Smooth muscle cell of the brain vasculature (primary cell): ENCODE measurements around the gene USPL1.
"Not testable (repeated sequence)": the region's sequence is repeated elsewhere in the genome, so short reads cannot be mapped to it uniquely, and the experiment has no call there.

Experiments used
- DNase-seq: peaks from one replicate; pipeline ENCODE4 v3.0.0-alpha.2; 2012; ENCODE audit warnings: low read depth, low spot score

The USPL1 gene

DNA sequence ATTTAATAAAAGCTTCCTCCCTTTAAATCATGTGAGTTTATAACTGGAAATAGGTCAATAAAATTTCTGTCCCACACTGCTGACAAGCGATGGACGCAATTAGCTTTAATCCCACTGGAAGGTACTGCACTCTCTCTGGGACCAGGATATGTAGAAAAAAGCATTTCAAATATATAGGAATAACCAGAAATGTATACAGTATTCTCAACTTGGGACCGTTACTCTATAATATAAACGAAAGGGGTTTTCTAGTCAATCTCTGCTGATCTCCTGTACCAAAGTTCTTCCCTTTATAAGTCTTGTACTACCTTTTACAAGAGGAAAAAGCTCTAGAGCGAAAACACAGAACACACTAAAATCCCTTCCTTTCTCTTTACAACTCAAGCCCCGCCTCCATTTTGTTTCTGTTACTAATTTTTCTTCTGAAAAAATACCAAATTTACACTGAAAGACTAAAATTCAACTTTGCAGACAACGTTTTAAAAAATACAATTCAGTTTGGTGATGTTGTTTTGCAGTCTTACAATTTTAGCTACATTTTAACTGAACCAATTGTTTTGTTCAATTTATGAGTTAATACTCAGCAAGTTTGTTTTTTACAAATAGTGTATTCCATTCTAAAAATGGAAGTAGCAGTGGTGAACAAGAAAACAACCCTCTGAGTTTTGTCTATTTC is 1.7 kb upstream of the USPL1 start:
- DNase-seq, result no peak

DNA sequence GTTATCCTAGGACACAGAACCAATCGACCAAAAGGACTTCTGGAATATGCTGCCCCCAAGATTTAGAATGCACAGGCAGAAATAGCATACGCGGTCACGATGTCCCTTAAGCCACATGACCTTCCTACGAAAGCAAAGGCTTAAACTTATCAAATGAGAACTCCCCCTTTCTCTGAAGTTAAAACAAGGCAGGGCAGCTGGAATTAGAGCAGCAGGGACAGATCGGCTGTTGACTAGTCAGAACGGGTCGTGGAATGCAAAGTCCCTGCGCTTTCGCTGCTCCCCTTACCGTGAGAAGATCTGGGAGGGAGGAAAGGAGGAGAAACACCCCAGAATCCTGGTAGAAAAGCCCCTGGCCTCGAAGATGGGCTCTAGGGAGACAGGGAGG is 799 bp upstream of the USPL1 start:
- peak; percentile 77 for DNase-seq

DNA sequence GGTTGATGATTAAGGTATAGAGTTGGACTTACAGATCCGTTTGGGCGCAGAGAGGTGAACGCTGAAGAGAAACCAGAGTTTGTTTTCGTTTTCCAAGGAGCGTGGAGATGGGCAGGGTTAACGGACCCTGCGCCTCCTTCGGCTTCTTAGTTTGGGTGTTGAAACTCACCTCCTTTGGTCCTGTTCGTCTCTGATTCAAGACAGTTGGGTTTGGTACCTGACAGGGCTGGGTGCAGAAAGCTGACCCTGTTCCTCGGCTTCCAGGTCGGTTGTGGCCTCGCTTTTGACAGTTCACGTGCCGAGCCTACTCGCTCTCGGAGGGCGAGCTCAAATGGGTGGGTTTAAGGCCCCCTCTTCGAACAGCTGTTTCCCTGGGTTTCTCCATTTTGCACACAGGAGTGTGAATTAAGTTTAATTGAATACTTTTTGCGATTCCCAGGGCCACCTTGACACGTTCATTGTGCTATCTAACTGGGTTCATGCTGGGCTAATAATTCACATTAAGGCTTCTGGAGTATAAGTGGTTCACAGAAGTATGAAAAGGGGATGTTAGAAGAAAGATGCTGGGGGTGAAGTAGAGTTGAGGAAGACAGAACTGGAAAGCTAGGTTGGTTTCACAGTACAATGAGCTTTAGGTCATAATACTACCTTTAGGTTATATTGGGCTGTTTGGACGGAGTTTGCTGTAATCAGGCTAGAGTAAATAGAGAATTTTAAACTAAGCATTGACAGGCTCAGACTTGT is 638 bp downstream of the USPL1 start:
- DNase-seq, result no peak

DNA sequence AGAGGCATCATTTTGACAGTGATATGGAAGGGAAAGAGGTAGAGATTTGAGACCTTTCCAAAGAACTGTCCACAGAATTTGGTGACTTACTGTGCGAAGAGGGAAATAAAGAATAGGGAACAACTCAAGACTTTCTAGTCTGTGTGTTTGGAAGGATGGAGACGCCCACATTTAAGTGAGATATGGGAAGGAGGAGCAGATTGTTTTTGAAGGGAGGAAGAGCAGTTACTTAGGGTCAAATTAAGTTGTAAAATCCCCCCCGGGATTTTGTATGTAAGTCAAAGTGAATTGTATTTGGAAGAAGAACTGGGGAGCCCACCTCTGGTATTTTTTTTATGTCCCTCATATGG is 1.2 kb downstream of the USPL1 start:
- no peak for DNase-seq

DNA sequence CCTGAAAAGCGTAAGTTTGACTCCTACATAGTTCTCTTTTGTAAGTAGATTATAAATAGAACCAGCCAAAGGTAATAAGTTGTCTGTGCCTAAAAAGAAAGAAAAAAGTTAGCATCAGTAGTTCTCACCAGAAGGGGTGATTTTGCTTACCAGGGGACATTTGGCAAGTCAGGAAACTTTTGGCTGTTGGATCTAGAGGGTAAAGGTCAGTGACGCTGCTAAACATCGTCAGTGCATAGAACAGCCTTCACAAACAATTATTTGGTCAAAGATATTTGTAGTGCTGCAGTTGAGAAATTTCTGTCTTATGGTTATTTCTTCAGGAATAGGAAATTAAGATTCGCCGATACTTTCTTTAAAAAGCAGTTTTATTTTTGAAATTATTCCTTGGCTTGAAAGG is 2.0 kb downstream of the USPL1 start:
- no peak for DNase-seq

DNA sequence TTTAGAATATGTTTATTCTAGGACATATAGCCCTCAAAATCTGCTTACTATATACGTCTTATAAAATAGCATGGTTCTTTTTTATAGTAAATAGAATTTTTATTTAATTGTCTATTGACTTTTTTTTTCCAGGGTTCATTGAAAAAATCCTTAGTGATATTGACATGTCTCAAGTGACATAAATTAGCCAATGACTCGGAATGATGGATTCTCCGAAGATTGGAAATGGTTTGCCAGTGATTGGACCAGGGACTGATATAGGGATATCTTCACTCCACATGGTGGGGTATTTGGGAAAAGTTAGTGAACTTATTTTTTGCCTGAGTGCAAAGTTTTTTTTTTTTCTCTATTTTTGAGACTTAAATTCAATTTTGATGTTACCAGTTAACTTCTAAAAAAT is 3.2 kb downstream of the USPL1 start:
- no peak for DNase-seq

DNA sequence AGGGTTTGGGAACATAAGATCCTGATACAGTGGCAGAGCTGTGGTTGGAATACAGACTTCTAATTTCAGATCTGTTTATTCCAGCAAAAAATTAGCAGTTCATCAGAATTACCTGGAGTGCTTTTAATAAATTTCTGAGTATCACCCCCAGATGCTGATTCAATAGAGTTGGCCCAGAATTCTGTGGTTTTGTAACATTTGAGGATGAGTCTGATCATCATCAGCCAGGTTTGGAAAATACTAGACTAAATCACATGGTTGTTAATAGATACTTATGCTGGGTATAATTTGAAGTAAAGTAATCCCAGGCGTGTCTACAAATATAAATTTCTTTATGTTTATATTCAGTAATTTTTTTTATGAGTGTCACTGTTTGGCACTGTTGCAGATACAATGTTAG is 4.8 kb downstream of the USPL1 start:
- no peak for DNase-seq

DNA sequence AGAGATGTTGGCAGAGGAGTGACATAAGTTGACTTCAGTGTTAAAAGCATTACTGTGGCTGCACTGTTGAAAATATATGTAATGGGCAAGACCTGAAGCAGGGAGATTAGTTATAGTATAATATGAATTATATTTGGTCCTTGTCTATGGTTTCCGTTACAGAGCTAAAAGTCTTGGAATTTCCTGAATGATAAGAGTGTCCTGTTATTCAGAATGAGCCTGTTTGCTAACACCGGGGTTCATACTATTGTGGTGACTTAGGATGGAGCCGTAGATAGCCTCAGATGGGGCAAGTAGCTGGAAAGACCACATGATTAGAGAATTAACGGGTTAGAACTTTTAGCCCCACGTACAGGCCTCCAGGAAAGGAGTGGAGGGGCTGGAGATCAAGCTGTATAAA is 5.7 kb downstream of the USPL1 start:
- DNase-seq, result no peak

DNA sequence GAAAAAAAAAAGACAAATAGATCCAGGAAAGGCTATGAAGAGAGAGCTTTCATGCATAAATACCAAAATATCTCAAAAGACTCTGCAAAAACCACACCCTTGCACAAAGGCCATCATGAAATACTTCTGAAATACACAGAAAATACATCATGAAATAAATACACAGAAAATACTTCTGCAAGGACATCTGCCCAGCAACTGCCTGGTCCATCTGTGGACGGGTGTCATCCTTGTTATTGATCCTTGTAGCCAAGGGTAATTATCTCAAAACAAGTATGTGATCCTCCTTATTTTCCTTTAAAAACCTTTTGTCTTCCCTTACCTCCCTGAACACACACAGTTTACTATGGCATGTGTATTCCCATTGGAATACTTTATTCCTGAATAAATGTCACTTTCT is 6.9 kb downstream of the USPL1 start:
- no peak for DNase-seq

DNA sequence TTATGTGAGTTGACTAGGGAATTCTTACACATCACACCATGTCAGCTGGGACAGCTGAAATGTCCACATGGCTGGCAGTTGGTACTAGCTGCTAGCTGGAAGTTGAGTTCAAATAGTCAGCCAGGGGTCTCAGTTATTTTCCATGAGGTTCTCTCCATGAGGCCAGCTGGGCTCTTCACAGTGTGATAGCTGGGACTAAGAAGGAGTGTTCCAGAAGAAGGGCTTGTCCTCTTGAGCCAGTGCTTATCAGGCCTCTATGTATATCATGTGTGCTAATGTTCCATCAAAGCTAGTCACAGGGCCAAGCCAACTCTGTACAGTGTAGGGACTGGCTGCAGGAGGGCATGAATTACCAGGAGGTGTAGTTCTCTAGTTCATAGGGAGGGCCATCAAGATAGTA is 11.8 kb downstream of the USPL1 start:
- no peak for DNase-seq

DNA sequence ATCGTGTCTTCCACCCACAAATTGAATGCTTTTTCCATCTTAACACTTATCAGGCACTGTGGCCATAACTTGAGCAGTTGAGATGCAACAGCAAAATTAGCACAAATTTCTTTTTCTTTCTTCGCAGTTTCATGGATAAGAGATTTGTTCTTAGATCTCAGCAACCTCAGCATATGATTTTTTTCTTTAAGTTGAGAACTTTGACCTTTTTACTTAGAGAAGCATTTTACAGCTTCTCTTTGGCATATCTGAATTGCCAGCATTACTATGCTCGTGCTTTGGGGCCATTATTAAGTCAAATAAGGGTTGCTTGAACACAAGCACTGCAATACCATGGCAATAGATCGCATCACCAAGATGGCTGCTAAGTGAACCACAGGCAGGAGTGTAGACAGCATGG is 16.1 kb downstream of the USPL1 start:
- DNase-seq, result no peak

DNA sequence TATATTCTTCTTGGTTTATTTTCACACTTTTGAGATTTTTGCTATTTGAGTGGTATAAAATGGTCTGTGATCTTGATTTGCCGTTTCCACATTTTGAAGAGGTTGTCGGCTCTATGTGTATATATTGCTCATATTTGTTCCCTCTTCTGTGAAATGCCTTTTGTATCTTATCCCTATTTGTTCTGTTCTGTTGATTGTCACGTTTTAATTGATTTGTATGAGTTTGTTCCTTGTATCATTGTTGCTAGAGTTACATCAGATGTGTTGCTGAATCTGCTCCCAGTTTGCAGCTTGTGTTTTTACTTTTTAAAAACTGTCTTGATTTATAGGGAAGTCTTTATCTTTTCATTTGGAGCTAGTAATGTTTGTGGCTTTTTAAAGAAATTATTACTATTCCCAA is 17.1 kb downstream of the USPL1 start:
- no peak for DNase-seq

DNA sequence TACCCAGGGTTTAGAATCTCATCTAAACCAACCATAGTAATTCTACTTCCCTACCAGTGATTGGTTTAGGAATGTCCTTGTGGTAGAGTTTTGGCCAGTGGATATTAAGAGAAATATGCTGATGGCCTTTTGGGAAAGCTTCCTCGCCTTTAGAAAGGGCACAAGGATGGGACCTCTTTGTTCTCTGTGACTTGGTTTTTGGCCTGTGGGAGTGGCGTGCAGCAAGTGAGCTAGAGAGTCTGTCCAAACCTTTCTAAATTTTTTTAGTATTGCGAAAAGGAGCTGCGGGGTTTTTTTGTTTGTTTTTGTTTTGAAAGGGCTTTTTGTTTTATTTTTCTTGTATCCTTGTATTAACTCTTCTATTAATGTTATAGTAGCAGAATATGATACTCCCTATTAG is 20.6 kb downstream of the USPL1 start:
- DNase-seq, result no peak

DNA sequence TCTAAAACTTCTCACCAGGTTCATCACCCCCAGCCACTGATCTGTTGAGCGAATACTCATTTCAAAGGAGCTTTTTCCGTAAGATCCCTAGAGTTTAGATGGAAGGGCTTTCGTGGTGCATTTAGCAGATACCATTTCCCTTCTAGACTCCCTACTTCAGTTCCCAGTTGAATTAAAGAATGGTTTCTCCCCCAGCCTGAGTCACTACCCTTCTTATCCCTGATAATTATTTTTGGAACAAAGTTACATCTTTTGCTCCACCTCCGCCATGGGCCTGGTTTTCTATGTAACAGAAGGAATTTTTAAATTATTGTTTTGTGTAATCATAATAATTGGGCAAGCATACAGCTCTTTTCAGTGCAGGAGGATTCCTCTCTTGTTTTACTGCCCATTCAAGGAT is 22.0 kb downstream of the USPL1 start:
- DNase-seq, result no peak

DNA sequence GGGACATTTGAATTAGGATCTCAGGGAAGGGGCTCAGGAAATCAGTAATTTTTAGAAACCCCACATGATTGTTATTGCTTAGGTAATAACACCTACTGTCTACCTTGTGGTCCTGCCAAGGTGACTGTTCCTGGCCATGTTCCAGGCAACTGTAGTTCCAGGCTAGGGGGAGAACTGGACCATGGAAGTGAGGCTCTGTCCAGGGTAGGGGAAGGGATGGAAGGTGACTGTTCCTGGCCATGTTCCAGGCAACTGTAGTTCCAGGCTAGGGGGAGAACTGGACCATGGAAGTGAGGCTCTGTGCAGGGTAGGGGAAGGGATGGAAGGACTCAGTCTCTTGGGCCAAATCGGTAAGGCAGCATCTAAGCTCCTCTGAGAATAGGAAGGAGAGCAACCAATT is 23.5 kb downstream of the USPL1 start:
- not testable (repeated sequence) for DNase-seq

DNA sequence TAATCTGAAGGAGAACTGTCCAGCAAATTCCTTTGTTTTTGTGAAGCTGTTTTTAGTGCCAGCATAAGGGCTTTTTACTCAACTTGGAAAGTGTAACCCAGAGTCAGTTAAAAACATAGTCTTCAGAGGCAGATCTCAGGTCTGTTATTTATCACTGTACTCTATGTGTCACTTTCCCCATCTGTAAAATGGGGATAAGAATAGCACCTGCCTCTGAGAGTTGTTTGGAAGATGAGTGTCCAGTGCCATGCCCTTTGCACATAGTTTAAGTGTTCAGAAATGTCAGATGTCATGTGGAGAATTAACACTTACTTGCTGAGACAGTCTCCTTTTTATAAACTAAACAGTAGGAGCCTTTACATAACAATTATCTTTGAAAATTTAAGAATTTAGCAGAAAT is 27.9 kb downstream of the USPL1 start:
- no peak for DNase-seq

DNA sequence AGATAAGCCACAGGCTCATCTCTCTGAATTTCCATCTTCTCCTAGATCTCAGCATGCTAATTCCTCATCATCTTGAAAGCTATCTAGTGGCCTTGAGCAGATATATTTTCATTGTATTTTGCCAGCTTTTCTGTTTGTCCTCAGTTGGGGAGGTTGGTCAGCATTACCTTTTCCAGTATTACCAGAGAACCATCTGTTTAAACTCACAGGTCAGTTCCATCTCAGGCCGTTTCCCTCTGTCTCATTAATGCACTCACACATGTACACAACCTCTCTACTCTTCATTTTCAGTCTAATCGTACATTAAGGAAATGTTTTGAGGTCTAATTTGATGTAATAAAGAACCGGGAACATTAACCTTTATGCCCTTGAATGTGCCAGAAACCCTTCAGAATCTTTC is 29.7 kb downstream of the USPL1 start:
- no peak for DNase-seq

DNA sequence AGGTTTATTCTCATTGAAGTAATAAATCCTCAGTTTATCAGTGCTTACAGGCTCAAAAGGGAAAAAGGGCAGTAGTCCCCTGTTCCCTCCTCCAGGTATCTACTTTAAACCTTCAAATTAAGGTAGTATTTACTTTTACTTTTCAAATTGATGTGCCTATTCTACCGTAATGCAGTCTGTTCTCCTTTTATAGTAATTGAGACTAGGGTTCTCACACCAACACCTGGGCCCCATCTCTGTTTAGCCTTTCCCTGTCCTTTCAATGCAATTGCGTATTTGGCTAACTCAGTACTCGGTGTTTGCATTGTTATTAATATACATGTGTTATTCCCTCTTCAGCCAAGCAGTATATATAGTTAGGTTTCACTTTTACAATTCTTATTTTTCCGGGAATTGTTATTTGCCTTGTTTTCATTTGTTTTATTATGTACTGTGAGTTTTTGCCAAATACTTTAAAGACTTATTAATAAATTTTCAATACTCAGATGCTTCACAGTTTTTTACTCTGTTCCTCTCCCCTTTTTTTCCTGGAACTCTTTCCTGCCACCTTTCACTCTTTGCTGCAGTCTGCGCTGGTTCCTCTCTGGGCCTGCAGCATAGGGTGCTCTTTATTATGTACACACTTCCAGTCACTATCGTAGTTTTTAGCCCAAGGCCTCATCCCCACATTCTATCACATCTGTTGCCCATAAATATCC is 30.3 kb downstream of the USPL1 start:
- no peak for DNase-seq

DNA sequence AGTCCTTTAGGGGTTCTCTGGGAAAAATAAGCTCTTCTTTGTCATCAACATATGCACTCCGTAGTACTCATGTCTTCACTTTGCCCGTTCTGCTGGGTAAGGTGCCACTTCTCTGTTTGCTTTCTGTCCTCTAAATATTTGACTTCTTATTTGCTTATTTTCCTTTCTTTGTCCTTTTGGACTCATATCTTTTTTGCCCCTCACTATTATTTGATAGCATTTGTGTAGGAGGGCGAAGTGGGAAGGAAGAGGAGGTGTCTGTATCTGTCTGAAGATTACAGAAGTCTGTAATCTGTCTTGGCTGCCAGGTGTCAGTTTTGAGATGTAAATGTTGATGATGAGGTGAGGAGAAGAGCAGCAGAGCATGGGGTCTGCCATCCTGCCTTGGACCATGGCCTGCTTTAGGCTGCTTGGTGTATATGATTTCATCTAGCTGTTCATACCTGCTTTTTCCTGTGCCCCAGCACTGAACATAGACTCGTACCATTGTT is 30.8 kb downstream of the USPL1 start:
- no peak for DNase-seq

DNA sequence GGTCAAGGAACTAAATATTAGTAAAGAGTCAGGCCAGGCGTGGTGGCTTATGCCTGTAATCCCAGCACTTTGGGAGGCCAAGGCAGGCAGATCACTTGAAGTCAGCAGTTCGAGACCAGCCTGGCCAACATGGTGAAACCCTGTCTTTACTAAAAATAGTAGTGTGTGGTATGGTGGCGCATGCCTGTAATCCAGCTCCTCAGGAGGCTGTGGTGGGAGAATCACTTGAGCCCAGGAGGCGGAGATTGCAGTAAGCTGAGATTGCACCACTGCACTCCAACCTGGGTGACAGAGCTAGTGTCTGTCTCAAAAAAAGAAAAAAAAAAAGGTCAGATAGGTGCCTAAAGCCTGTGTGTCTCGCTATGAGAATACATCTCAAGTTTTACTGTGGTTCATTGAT is 33.9 kb downstream of the USPL1 start:
- not testable (repeated sequence) for DNase-seq

DNA sequence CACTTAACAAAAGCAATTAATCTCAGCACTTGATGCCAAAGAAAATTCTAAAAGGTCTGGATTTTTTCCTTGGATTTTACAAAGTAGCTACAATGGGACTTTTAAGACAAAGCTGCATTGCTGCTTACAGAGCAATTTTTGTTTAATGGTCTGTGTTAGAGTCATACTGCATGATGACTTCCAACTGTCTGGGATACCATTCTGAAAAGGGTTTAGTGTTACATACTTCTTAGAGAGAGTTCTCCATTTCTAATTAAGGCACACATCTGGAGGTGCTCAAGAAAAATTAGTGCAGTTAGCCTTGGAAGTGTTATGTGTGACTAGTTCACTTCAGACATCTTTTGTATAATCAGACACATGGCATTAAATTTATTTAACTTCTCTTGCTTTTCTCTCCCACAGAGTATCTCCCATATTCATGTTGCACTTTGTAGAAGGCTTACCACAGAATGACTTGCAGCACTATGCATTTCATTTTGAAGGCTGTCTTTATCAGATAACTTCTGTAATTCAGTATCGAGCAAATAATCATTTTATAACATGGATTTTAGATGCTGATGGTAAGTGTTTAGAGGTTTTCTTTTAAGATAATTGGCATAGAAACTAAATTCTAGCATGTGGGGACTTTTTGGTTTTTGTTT is 35.1 kb downstream of the USPL1 start:
- DNase-seq, result no peak

DNA sequence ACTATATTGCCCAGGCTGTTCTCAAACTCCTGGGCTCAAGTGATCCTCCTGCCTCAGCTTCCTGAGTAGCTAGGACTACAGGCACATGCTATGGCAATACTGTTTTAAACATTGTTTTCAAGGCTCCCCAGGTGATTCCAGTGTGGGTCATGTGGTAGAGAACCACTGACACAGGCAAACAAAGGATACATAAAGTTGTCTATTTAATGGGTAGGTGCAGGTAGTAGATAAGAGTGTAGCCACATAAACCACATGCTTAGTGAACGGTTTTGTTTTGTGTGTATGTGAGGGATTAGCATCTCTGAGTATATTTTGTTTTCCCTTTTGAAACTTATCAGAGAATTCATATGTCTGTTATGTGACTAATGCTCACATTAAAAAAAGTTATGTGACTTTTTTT is 36.7 kb downstream of the USPL1 start:
- no peak for DNase-seq

DNA sequence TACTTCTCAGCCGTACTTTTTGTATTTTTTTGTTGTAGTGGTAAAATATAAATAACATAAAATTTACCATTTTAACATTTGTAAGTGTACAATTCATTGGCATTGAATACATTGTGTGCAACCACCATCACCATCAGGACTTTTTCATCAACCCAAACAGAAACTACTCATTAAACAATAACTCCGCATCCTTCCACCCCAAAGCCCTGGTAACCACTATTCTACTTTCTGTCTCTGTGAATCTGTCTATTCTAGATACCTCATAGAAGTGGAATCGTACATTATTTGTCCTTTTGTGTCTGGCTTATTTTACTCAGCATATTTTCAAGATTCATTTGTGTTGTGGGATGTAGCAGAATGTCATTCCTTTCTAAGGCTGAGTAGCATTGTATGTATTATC is 38.5 kb downstream of the USPL1 start:
- no peak for DNase-seq
